Coronary artery (tissue), 2 donors: Measurements from ENCODE around the gene CAMK4.

Experiments used
- DNase-seq: peaks from one replicate; pipeline ENCODE4 v3.0.0-alpha.2; 2017; ENCODE audit warnings: low spot score
- H3K27ac ChIP-seq, 2 donors: fragments of 200-600 bp; sonication (generic); one replicate each; pipeline ENCODE4 v1.5.1; 2016 to 2019
- H3K4me3 ChIP-seq: fragments of 200-600 bp; sonication (generic); 2 replicates; pipeline ENCODE4 v1.5.1; 2016; ENCODE audit warnings: mild to moderate bottlenecking, moderate library complexity
- TF ChIP-seq, protein P1 (sequence below): fragments of 200-600 bp; sonication (generic); IDR thresholded peaks from one replicate; pipeline ENCODE4 v1.5.1; 2019; ENCODE audit warnings: antibody characterized with exemption

The CAMK4 gene

DNA sequence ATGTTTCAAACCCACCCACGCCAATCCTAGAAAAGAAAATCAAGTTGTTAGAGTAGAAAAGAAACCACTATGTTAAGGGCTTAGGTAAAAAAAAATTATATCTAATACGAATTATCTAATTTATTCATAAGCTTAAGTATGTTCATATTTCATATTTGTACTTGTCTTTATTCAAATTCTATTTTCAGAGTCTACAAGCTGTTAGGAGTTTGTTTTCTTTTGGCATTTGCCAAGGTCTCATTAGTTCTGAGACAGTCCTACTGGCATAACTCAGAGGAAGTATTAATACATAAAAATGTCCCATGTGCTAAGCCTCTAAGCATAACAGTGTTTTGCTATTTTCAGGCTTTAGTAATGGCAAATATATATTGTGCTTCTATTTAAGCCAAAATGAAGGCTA is 230.6 kb downstream of the CAMK4 start:
- TF ChIP-seq, protein P1, sequence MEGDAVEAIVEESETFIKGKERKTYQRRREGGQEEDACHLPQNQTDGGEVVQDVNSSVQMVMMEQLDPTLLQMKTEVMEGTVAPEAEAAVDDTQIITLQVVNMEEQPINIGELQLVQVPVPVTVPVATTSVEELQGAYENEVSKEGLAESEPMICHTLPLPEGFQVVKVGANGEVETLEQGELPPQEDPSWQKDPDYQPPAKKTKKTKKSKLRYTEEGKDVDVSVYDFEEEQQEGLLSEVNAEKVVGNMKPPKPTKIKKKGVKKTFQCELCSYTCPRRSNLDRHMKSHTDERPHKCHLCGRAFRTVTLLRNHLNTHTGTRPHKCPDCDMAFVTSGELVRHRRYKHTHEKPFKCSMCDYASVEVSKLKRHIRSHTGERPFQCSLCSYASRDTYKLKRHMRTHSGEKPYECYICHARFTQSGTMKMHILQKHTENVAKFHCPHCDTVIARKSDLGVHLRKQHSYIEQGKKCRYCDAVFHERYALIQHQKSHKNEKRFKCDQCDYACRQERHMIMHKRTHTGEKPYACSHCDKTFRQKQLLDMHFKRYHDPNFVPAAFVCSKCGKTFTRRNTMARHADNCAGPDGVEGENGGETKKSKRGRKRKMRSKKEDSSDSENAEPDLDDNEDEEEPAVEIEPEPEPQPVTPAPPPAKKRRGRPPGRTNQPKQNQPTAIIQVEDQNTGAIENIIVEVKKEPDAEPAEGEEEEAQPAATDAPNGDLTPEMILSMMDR = no peak
- DNase-seq = no peak
- H3K4me3 ChIP-seq = no peak overlapping the region
- no peak overlapping the region for H3K27ac ChIP-seq

DNA sequence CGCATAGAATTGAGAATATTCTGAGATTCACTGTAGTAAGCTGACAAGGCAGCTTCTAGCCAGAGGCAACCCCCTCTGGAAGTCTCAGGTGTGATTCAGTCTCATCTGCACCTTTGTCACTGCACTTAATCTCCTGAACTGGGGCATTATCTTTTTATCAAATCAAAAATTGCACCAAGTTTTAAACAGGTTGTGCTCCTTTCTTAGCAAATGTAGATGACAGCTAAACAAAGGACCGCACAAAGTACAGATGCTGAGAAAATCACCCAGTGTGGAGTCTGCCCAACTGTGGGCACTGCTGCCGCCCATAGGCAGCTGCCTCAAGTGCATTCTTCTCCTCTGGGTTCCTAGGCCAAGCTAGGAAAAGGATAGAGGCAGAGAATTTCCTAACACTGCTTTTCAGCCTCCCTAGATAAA is 237.1 kb downstream of the CAMK4 start:
- no peak for DNase-seq
- H3K27ac ChIP-seq = no peak overlapping the region
- TF ChIP-seq, protein P1 = no peak
- no peak overlapping the region for H3K4me3 ChIP-seq

DNA sequence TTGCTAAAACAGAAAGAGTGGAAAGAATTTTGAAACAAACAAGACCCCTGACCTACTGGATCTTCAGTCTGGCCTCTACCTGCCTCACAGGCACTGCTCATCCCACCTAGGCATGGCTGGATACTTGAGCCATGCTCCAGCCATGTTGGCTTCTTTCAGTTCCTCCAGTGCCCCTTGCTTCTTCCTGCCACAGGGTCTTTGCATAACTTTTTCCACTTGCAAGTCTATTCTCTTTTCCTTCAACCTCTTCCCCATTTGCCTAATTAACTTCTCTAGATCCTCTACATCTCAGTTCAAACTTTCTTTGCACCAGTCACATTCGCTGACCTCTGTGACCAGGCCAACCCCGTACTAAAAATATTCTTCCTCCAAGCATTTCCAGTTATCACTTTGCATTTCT is 237.8 kb downstream of the CAMK4 start:
- TF ChIP-seq, protein P1 = no peak
- no peak overlapping the region for H3K4me3 ChIP-seq
- no peak for DNase-seq
- no peak overlapping the region for H3K27ac ChIP-seq

DNA sequence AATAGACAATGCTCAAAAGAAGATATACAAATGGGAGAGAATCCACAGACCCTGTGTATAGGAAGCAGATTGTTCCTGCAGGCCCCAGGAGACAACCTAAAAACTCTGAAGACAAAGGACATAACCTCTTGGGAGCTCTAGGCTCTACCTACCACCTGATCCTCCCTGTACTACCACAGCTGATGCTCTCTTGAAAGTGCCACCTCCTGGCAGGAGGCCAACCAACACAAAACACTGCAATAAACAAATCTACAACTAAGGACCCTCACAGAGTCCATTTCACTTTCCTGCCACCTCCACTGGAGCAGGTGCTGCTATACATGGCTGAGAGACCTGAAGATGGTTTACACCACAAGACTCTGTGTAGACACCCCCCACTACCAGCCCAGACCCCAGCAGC is 239.1 kb downstream of the CAMK4 start:
- DNase-seq = no peak
- TF ChIP-seq, protein P1 = no peak
- Histone ChIP-seq H3K4me3 (no peak overlapping the region), H3K27ac (no peak overlapping the region)

DNA sequence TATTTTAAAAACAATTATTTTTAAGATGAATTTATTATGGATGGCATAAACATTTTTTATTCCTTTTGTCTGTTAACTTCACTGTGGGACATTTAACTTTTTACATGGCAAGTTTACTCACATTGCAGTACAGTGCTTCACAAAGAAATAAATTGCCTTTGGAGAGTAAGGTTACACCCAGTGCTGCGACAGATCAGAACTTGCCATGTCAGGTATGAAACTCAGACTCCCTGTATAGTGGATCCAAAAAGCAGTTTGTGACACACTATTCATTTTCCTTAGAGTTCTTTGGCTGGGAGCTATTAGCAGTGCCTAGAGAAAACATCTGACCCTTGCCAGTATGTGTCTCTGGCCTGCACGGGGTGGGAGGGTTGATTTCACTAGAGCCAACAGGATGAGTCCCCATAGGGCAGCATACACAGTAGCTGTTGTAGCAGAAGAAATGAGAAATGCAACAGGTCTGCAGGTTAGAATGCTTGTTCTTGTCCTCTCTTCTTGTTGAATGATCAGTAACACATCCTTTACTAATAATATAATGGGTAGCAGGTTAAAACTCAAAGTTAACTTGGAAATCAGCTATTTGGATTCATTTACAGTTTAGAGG is 245.2 kb downstream of the CAMK4 start:
- Histone ChIP-seq H3K4me3 (no peak overlapping the region), H3K27ac (no peak overlapping the region)
- TF ChIP-seq, protein P1 = no peak
- DNase-seq = no peak

DNA sequence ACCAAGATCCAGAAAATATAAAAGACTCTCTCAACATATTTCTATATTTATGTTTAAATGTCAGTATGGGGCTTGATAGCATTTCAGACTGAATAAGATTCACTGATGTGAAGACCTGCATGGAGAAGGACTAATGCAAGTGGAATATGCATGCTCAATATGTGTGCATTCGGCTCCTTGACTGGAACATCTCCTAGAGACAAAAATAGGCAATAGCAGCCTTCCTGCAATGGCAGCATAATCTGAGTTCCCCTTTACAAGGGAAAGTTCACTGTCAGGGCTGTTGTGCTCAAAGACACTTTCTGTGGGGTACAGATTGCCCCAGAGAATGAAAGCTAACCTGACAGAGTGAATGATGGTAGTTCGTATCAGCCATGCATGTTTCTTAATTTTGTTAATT is 245.7 kb downstream of the CAMK4 start:
- Histone ChIP-seq H3K4me3 (no peak overlapping the region), H3K27ac (no peak overlapping the region)
- TF ChIP-seq, protein P1 = no peak
- no peak for DNase-seq

DNA sequence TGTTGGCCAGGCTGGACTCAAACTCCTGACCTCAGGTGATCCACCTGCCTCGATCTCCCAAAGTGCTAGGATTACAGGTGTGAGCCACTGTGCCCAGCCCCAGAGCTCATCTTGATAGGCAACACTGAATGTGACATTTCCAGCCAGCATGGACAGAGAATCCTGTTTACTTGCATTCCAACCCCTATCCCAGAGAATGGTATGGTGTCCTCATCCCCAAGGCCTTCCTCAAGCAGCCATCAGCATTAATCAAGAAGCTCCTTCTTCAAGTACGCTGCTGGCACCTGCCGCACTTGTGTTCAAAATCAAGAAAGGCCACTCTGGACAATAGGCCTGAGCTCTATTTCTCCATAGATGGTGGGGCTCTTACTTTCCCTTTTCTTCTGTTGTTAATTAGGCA is 247.9 kb downstream of the CAMK4 start:
- Histone ChIP-seq H3K27ac (no peak overlapping the region), H3K4me3 (no peak overlapping the region)
- TF ChIP-seq, protein P1 = no peak
- DNase-seq = no peak
